Cerebellar cortex (tissue), 1 donor: ENCODE data around the gene KCTD21.

Experiments
- DNase-seq: peaks from one replicate; pipeline ENCODE4 v3.0.0-alpha.2; 2015; ENCODE audit warnings: low spot score

The KCTD21 gene

DNA sequence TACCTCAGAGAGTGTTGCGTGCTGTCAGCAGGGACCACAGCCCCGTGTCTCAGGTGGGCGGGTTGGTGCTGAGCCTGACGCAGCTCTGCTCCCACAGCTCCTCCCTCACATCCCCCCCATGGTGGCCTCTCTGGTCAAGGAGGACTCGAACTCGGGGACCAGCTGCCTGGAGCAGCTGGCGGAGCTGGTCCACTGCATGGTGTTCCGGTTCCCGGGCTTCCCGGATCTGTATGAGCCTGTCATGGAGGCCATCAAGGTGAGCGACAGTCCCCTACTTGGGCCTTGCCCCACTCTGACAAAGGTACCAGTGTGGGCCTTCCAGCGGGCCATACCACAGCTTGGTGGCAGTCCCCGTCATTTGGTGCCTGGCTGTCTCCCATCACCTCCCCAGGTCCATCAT lies 12.1 kb upstream of the KCTD21 start:
- no peak for DNase-seq

GRCh38 chr11:78200061-78200460 lies 11.6 kb upstream of the KCTD21 start:
- DNase-seq: no peak

- no peak for DNase-seq
Observed at GRCh38 chr11:78199653-78200015, 11.2 kb upstream of the KCTD21 start.

- no peak for DNase-seq
Observed at GRCh38 chr11:78199015-78199652, 10.7 kb upstream of the KCTD21 start.

DNA sequence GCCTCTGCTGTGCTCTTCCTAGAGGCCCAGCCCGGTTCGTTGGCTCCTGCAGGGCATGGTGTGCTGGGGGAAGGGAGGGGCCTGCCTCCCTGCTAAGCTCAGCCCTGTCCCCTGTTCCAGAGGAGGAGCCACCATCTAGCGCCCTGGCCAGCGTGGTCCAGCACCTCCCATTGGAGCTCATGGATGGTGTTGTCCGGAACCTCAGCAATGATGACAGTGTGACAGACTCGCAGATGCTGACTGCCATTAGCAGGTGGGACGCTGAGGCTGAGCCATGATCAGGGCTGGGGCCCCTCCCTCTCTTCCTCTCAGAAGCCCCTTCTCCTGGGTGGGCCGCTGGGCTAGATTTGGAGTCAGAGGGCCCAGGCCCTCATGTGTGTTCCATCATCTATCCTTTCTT lies 9.4 kb upstream of the KCTD21 start:
- no peak for DNase-seq

DNA sequence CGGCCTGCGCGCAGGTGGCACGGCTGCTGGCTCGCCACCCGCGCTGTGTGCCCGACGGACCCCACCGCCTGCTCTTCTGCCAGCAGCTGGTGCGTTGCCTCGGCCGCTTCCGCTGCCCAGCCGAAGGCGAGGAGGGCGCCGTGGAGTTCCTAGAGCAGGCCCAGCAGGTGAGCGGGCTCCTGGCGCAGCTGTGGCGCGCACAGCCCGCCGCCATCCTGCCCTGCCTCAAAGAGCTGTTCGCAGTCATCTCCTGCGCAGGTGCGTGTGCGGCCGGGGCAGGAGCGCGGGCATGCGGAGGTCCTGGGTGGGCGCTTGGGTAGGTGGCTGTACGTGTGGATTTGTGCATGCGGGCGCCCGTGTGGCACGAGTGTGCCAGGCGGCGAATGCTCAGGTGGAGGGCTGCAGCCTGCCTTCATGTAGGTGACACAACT lies 8.2 kb upstream of the KCTD21 start:
- no peak for DNase-seq

- DNase-seq: no peak
Observed at GRCh38 chr11:78195917-78196560, 7.6 kb upstream of the KCTD21 start.

DNA sequence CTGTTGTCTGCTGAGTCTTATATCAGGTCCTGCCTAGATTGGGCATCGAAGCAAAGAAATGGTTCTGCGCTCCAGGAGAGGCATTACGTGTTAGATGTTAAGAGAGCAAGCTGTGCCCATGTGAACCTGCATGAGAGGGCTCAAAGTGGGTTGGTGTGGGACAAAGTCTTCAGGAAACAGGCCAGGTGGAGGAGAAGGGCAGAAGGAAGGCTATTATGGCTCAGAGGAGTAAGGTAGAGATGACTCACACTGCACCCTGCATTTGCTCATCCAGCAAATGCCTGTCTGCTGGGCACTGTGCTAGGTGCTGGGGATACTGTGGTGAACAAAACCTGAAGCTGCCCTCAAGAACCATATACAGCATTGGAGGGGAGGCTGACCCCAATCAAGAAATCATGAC lies 6.1 kb upstream of the KCTD21 start:
- DNase-seq: no peak

- no peak for DNase-seq
Observed at GRCh38 chr11:78193806-78194205, 5.4 kb upstream of the KCTD21 start.

DNA sequence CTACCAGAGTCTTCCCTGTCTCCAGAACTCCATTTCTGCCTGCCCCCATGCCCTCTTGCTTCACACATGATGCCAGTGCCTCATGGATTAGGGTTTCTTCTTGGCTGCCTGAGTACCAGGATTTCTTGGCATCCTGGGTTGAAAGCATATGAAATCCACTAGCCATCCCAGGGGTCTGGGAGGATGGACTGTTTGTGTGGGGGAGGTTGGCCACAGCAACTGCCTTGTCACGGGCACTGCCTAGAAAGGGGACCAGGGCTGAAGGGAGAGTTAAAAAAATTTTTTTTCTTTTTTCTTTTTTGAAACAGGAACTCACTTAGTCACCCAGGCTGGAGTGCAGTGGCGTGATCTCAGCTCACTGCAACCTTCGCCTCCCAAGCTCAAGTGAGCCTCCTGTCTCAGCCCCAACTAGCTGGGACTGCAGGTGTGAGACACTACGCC lies 4.5 kb upstream of the KCTD21 start:
- no peak for DNase-seq

DNA sequence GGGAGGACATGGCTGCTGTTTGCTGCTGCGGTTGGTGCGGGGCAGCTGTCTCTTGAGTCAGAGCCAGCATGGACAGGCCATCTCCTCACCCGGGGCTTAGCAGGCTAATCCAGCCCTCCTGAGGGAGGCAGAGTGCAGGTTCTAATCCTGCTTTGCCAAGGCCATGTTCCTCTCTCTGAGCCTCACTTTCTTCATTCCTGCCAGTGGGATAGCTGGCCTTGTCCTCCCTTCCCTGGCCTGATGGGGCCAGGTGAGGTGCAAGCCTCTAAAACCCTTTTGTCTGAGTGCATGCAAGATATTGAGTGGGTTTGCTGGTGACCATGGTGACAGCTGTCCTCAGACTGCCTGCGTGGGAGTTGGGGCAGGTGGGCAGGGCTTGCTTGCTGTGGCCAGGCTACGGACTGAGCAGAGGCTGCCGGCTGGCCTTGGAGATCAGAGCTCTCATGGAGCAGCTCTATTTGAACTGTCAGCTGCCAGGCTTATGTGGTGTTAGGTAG lies 3.8 kb upstream of the KCTD21 start:
- DNase-seq: no peak

DNA sequence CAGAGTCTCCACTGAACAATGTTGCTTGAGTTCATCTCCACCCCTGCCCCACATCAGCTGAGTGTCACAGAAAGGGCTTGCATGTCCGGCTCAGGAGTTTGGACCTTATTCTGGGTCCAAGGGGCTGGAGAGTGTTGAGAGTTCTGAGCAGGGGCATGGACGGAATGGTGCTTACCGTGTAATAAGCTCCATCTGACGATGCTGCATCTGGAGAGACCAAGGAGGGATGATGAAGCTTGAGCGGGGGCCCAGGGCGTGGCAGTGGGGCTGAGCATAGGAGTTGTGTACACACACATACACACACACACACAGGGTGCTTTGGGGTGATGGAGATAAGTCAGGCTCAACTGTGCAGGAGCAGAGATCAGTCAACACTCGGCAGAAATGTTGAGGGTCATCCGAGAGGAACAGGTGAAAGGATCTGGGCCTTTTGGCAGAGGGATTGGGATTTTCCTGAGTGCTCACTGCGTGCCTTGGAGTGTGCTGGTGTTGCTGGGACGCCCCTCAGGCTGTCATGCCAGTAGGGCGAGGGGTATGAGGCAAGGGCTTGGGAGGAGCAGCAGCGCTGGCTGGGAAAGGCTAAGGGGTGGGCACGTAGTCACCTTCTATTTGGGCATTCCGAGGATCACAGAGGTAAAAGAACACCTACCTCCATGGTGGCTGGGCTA lies 2.6 kb upstream of the KCTD21 start:
- no peak for DNase-seq

- no peak for DNase-seq
Observed at GRCh38 chr11:78190374-78190773, 1.9 kb upstream of the KCTD21 start.

- no peak for DNase-seq
Observed at GRCh38 chr11:78189851-78190250, 1.4 kb upstream of the KCTD21 start.

GRCh38 chr11:78189174-78189724 lies 823 bp upstream of the KCTD21 start:
- DNase-seq: no peak

DNA sequence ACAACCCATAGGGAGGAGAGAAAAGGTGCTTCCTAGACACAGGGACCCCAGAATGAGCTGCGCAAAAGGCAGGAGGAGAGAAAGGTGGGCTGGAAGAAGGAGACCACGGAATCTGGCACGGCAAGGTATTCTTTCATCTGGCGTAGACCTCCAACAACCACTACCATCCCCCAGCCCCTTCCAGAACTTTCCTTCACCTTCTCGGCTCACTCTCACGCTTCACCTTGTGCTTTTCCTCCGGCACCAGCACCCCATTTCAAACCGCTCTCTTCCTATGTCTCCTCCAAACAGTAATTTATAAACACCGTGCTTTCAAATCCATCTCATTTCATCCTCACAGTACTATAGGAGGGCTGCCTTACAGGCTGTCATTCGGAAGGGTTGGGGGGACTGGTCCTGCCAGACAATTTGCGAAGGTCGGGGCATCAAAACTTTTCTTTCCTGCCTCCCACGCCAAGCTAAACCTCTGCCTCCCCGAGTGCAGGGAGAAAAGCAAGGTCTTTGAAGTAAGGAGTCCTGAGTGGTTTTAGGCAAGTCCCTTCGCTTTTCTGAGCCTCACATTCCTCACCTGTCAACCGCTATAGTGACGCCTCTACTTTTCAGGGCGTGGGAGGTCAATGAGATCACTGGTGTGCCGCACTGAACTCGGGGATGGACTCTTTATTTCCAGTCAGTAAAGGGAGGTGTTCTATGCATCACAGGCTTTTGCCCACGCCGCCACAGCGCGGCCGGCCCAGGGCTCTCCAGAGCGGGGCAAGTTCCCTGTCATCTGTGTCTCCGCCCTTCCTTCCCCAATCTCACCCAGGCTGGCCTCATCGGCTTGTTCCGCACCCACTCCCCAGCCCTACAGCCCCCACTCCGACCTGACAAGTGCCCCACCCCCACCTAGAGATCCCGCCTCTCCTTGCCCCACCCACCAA lies 800 bp downstream of the KCTD21 start:
- peak; percentile 9 for DNase-seq

DNA sequence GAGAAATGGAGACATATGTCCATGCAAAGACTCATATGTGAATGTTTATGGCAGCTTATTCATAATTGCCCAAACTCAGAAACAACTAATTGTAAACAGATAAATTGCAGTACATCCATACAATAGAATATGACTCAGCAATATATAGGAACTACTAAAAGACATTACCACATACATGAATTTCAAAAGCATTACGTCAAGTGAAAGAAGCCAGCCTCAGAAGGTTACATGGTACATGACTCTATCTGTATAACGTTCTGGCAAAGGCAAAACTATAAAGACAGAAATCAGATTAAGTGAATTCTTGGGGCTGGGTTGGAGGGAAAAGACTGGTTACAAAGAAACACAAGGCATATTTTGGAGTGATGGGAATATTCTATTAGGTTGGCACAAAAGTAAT lies 7.2 kb downstream of the KCTD21 start:
- DNase-seq: no peak

GRCh38 chr11:78180751-78181150 lies 7.7 kb downstream of the KCTD21 start:
- no peak for DNase-seq

DNA sequence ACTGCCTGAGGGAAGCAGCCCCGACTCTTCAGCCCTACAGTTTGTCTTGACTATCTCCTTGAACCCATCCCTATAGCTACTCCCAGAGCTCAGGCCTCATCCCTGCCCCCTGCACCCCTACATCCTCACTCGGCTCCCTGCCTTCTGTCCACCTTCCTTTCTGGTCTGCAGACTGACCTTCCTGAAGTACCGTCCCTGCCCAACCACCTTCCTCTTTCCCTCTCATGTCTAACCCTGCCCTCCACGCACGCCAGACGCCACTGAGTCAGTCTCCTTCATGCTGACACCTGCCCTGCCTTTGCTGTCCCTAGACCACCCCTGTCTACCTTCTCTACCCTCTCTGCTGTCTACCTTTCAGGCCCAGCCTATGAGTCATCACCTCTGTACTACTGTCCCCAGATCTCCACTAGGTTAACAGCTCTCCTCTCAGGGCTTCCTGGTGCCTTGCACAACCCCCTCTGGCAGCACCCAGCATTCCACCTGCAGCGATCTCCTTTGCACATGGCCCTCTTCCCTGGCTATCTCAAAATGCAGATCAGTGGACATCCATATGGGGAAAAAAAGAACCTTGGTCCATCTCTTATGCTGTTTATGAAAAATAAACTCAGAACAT lies 8.9 kb downstream of the KCTD21 start:
- DNase-seq: no peak

GRCh38 chr11:78177216-78177615 lies 11.2 kb downstream of the KCTD21 start:
- no peak for DNase-seq

DNA sequence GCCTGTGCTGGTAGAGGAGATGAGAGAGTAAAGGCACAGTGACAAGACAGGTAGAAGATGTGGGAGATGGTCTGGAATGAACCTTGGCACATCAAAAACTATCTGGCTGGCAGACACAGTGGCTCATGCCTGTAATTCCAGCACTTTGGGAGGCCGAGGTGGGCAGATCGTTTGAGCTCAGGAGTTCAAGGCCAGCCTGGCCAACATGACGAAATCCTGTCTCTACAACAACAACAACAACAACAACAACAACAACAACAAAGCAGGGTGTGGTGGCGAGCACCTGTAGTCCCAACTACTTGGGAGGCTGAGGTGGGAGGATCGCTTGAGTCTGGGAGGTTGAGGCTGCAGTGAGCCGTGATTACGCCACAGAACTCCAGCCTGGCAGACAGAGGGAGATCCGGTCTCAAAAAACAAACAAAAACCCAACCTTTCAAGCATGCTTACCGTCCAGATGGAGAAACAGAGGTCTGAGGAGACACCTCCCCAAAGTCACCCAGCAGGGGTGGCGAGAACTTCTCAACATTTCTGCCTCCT lies 11.8 kb downstream of the KCTD21 start:
- DNase-seq: no peak
